HepG2 (cell line): ENCODE measurements around the gene CDH23. TPM values are rescaled to one million over a fixed set of nuclear protein-coding genes. Genes with fewer than 3 reads are reported as not detected.

Experiments
- ATAC-seq: fragments of 200-7000 bp; cut with Tn5 transposase; 3 replicates; pipeline ENCODE4 v1.9.1; 2020; ENCODE audit warnings: mild to moderate bottlenecking, moderate library complexity
- BruUV-seq: library from RNA; stranded (reverse); fragments of 400-500 nt; replicated peaks from 2 replicates; lab custom pipeline; 2021; lab: Mats Ljungman, UMichigan
- CTCF ChIA-PET: fragments of 300-600 bp; formaldehyde crosslinking; extraction: SDS; loops from one replicate; lab custom pipeline; 2021; ENCODE audit warnings: low total read pairs, inconsistent platforms, low intra/inter-chr PET ratio; lab: Yijun Ruan, JAX
- POLR2A ChIA-PET: fragments of 350-600 bp; sonication (Branson Sonifier 250); formaldehyde crosslinking; loops from one replicate; lab custom pipeline; 2020; ENCODE audit warnings: antibody characterized with exemption, inconsistent platforms; lab: Yijun Ruan, JAX
- DNase-seq: peaks from one replicate; pipeline ENCODE4 v3.0.0-alpha.2; 2015; ENCODE audit warnings: low spot score
- FAIRE-seq: peaks from 3 replicates; lab custom pipeline; 2011; peaks lifted over from hg19 to GRCh38; lab: Jason Lieb, UNC
- H2AFZ ChIP-seq: one replicate; pipeline ENCODE4 v1.6.1; 2011; ENCODE audit warnings: low read length, inconsistent platforms
- H3K27ac ChIP-seq: fragments of 300-600 bp; 3 replicates; pipeline ENCODE4 v1.8.0; 2011; ENCODE audit warnings: mixed run types, mild to moderate bottlenecking, mixed read lengths, low read length, inconsistent platforms; ENCODE audit not compliant: insufficient read depth; ENCODE audit errors: extremely low read length
- H3K27me3 ChIP-seq, 2 experiments: fragments of 200-600 bp in 1 of 2; 2 replicates in 1 of 2; 3 replicates in 1 of 2; pipeline versions ENCODE4 v1.6.0 to v1.8.0; 2011; ENCODE audit warnings: low read length in 2 of 2, mild to moderate bottlenecking in 2 of 2, moderate library complexity in 2 of 2, inconsistent platforms in 1 of 2; ENCODE audit not compliant: insufficient read depth in 2 of 2, control insufficient read depth in 1 of 2
- H3K36me3 ChIP-seq, 2 experiments: fragments of 200-600 bp in 1 of 2; replicated peaks in 1 of 2; 2 replicates in 1 of 2; 3 replicates in 1 of 2; pipeline versions ENCODE4 v1.5.1 to v1.8.0; 2011; ENCODE audit warnings: low read length in 2 of 2, inconsistent platforms in 1 of 2; ENCODE audit not compliant: insufficient read depth in 2 of 2, control insufficient read depth in 1 of 2
- H3K4me1 ChIP-seq: 2 replicates; pipeline ENCODE4 v1.5.1; 2012; ENCODE audit warnings: low read length, inconsistent platforms; ENCODE audit not compliant: insufficient read depth
- H3K4me2 ChIP-seq: 2 replicates; pipeline ENCODE4 v1.6.0; 2011; ENCODE audit warnings: low read depth, low read length, inconsistent platforms
- H3K4me3 ChIP-seq, 3 experiments: fragments of 200-600 bp in 1 of 3; sonication (generic), shearing (Covaris generic) in 1 of 3; replicated peaks in 1 of 3; 2 replicates each; pipeline ENCODE4 v1.5.1; 2011 to 2016; ENCODE audit warnings: low read length in 3 of 3, inconsistent platforms in 2 of 3, low read depth in 2 of 3, mild to moderate bottlenecking in 2 of 3, control low read depth in 1 of 3, mixed read lengths in 1 of 3; ENCODE audit not compliant: insufficient read depth in 1 of 3
- H3K79me2 ChIP-seq: one replicate; pipeline ENCODE4 v1.6.1; 2011; ENCODE audit warnings: low read length, inconsistent platforms; ENCODE audit not compliant: insufficient read depth
- H3K9ac ChIP-seq: 2 replicates; pipeline ENCODE4 v1.6.0; 2011; ENCODE audit warnings: mild to moderate bottlenecking, low read depth, low read length, inconsistent platforms; ENCODE audit not compliant: insufficient read depth
- H3K9me3 ChIP-seq: 2 replicates; pipeline ENCODE4 v1.5.1; 2012; ENCODE audit warnings: mild to moderate bottlenecking, low read length
- H4K20me1 ChIP-seq: 2 replicates; pipeline ENCODE4 v1.6.0; 2011; ENCODE audit warnings: inconsistent platforms, mild to moderate bottlenecking, low read length, moderate library complexity; ENCODE audit not compliant: insufficient read depth
- CCAR2 ChIP-seq: fragments of 200-400 bp; formaldehyde crosslinking; optimal IDR thresholded peaks from 2 replicates; pipeline ENCODE3; 2018; ENCODE audit warnings: low read depth, mild to moderate bottlenecking, low read length, moderate library complexity
- FOSL2 ChIP-seq: sonication (generic); formaldehyde crosslinking; IDR thresholded peaks from 2 replicates; pipeline ENCODE4 v1.4.0; 2020; ENCODE audit warnings: missing genetic modification reagents
- MAFK ChIP-seq, 2 experiments: IDR thresholded peaks in 1 of 2; conservative IDR thresholded peaks in 1 of 2; 2 replicates each; pipeline ENCODE4 v1.6.1; 2011; ENCODE audit warnings: improper control_type of control experiment in 2 of 2, low read length in 2 of 2
- POLR2AphosphoS2 ChIP-seq: IDR thresholded peaks from 2 replicates; pipeline ENCODE4 v1.6.1; 2011; ENCODE audit warnings: low read depth, low read length, improper control_type of control experiment
- SATB2 ChIP-seq: sonication (generic); formaldehyde crosslinking; IDR thresholded peaks from 2 replicates; pipeline ENCODE4 v1.5.0; 2020; ENCODE audit warnings: missing genetic modification reagents
- SOX13 ChIP-seq, 3 experiments: fragments of 450-650 bp in 1 of 3; sonication (generic) in 1 of 3; formaldehyde crosslinking in 1 of 3; IDR thresholded peaks in 2 of 3; conservative IDR thresholded peaks in 1 of 3; 2 replicates each; pipeline versions ENCODE4 v1.5.0 to v1.6.1; 2016 to 2020; ENCODE audit warnings: antibody characterized with exemption in 1 of 3, mild to moderate bottlenecking in 1 of 3, missing compliant biosample characterization in 1 of 3, missing genetic modification reagents in 1 of 3, moderate library complexity in 1 of 3
- TEAD3 ChIP-seq: optimal IDR thresholded peaks from 2 replicates; pipeline ENCODE3; 2016; ENCODE audit warnings: borderline replicate concordance
- TIGD3 ChIP-seq: sonication (generic); formaldehyde crosslinking; IDR thresholded peaks from 2 replicates; pipeline ENCODE4 v1.5.1; 2020; ENCODE audit warnings: mild to moderate bottlenecking, missing genetic modification reagents, borderline replicate concordance
- ZBTB7A ChIP-seq: sonication (generic); formaldehyde crosslinking; IDR thresholded peaks from 2 replicates; pipeline ENCODE4 v1.8.0; 2022; ENCODE audit warnings: mild to moderate bottlenecking, missing genetic modification reagents
- ZFP36 ChIP-seq: fragments of 150-350 bp; IDR thresholded peaks from 2 replicates; pipeline ENCODE4 v1.6.1; 2018; ENCODE audit warnings: borderline replicate concordance, low read length, low read depth; ENCODE audit not compliant: partially characterized antibody
- ZNF274 ChIP-seq: sonication (generic); formaldehyde crosslinking; IDR thresholded peaks from 2 replicates; pipeline ENCODE4 v1.5.1; 2020; ENCODE audit warnings: mild to moderate bottlenecking, missing genetic modification reagents
- ZNF784 ChIP-seq: sonication (generic); formaldehyde crosslinking; IDR thresholded peaks from 2 replicates; pipeline ENCODE4 v1.5.1; 2020; ENCODE audit warnings: missing genetic modification reagents, mild to moderate bottlenecking, borderline replicate concordance
- ZNF792 ChIP-seq: IDR thresholded peaks from 2 replicates; pipeline ENCODE4 v1.6.1; 2016
- WGBS: methylation state at CpG from one replicate; pipeline ENCODE4 v1.1.6; 2017; ENCODE audit warnings: low lambda C conversion rate; 5-methylcytosine and 5-hydroxymethylcytosine counted together
- in situ Hi-C: cut with HindIII; loops from 2 replicates; pipeline ENCODE4 v1.10.0; 2017; ENCODE audit warnings: low pct_unique_long_range_greater_than_20kb; ENCODE audit not compliant: extremely low pct_ligation_motif_present
- intact Hi-C: fragments of 100-400 bp; cut with micrococcal nuclease; formaldehyde crosslinking; loops from one replicate; pipeline ENCODE4 v1.10.0; 2022; ENCODE audit not compliant: unreplicated experiment
- polyA plus RNA-seq, 8 experiments: library from polyadenylated mRNA; depleted of rRNA in 3 of 8; stranded (reverse) in 7 of 8; unstranded in 1 of 8; fragments of >200 nt; fragmentation: Illumina TruSeq in 4 of 8; extraction: Trizol in 4 of 8; gene quantifications; 2 replicates each; pipeline versions ENCODE4 v1.2.1 to v1.2.3, GENCODE V29; 2011 to 2016; ENCODE audit warnings: low read depth in 4 of 8, missing spikeins in 1 of 8, mixed read lengths in 1 of 8; ENCODE audit not compliant: insufficient read depth in 1 of 8
- total RNA-seq, 5 experiments: library from RNA; depleted of rRNA; stranded (reverse); fragments of >200 nt; fragmentation: Illumina TruSeq; extraction: Trizol; gene quantifications; 2 replicates each; pipeline ENCODE4 v1.2.3, GENCODE V29; 2016; ENCODE audit warnings: low read depth in 1 of 5
- TF ChIP-seq, protein P1 (sequence below): sonication (generic); formaldehyde crosslinking; IDR thresholded peaks from 2 replicates; pipeline ENCODE4 v1.5.0; 2020; ENCODE audit warnings: missing genetic modification reagents

Gene CDH23
- total and polyA plus RNA-seq, 2 of the 13 experiments (the other 11 are each of a cell fraction or from before 2014, with no cell fraction given), result 0.13 TPM; not detected in 1

DNA sequence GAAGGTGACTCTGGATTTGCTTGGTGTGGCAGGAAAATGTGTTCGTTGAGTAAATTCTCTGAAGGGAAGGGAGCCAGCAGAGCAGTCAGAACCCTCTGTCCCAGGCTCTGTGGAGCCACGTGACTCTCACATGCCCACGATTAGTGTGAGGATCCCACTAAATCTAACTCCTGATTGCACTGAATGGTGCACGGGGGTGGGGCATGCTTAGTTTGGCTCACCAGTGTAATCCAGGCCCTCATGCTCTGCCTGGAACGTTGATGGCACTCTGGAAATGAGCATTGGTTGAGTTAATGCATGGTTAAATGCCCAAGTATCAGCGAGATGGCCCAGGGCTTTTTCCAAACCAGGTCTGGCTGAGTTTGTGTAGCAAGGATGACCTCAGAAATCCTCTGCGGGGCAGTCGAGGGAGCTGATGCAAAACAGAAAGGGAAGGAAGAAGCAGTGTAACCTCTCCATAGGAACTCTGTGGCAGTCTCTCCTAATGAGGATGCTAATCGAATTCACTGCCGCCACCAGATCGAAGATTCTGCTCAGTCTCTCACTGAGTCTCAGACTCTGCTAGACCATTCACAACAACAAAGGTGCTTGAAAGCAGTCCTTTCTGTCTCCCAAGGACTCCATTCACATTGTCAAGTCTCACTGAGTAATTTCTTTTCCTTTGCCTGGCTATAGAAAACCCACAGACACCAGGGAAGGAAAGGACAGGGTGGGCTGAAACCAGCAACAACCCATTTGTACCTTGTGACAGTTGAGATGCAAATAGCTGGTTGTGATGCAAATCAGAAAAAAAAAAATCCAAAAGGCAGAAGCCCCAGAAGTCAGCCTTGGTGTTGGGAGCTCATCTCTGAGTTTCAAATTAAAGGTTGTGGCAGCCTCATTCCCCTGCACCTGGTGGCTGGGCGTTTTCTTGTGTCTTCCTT, 224.8 kb downstream of the CDH23 start (continued):
- no peak for TF ChIP-seq CCAR2
- TF ChIP-seq ZNF792 (CRISPR knock-in tag), result no peak
- TF ChIP-seq, protein P1, sequence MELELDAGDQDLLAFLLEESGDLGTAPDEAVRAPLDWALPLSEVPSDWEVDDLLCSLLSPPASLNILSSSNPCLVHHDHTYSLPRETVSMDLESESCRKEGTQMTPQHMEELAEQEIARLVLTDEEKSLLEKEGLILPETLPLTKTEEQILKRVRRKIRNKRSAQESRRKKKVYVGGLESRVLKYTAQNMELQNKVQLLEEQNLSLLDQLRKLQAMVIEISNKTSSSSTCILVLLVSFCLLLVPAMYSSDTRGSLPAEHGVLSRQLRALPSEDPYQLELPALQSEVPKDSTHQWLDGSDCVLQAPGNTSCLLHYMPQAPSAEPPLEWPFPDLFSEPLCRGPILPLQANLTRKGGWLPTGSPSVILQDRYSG, result no peak
- no peak for TF ChIP-seq ZNF274
- TF ChIP-seq SOX13 (IDR thresholded peaks at IDR 0.05), result no peak
- TF ChIP-seq SOX13 (CRISPR knock-in tag; conservative IDR thresholded peaks at IDR 0.05 in 1 of 2, IDR thresholded peaks at IDR 0.05 in 1 of 2), result no peak
- TF ChIP-seq, all 625 proteins: peak for 0

- POLR2A ChIA-PET, result no interaction called here
- intact Hi-C loops, result no loop called here
Measured at GRCh38 chr10:71622154-71622526, 225.4 kb downstream of the CDH23 start.

More at GRCh38 chr10:71622154-71622526, 225.4 kb downstream of the CDH23 start:
- Histone ChIP-seq H3K79me2 (no peaks in the 10 kb centered on the region), H3K9ac (no peak overlapping the region), H3K36me3 (no peaks in the 10 kb centered on the region), H4K20me1 (no peaks in the 10 kb centered on the region), H3K4me3 (no peak overlapping the region), H3K27me3 (peaks cover 2 to 36% of the 10 kb centered on the region in 2 experiments; a peak in 3 of 5 replicates), H3K4me1 (peaks cover 26% of the 10 kb centered on the region), H3K27ac (no peak overlapping the region), H3K4me2 (no peak overlapping the region), H3K9me3 (no peaks in the 10 kb centered on the region), H2AFZ (no peak overlapping the region)
- in situ Hi-C loops, result no loop called here
- ATAC-seq, result peak; percentile 60
- no peak for FAIRE-seq
- 24% methylated on average over 9 of the region's 10 CpGs for WGBS
- BruUV-seq, result no TSS peak
- peak; percentile 27 for DNase-seq
- CTCF ChIA-PET, result no interaction called here
- TF ChIP-seq MAFK (conservative IDR thresholded peaks at IDR 0.05 in 1 of 2, IDR thresholded peaks at IDR 0.05 in 1 of 2; ENCODE audit: low read length in 2 of 2), result 0 out of 4 replicates have a peak, but pooled peaks of 1 of the 2 experiments have one; percentile 2
- peak; percentile 88 for TF ChIP-seq FOSL2 (CRISPR knock-in tag)
- no peak for TF ChIP-seq ZNF784 (CRISPR knock-in tag)
- peak; percentile 46 for TF ChIP-seq TEAD3 (CRISPR knock-in tag)
- TF ChIP-seq TIGD3 (CRISPR knock-in tag), result no peak
- TF ChIP-seq POLR2AphosphoS2, result no peak
- no peak for TF ChIP-seq ZFP36
- no peak for TF ChIP-seq ZBTB7A (CRISPR knock-in tag)
- no peak for TF ChIP-seq SATB2 (CRISPR knock-in tag)
